T-helper 1 cell treated with Interleukin-12 subunit alpha and Interleukin-12 subunit beta and Interleukin-4 antibody, amounts not matched to agents 30 ng/mL and 1 ng/mL, for 36 hours (primary cell): ENCODE data around the gene RAB11FIP4. TPM values are rescaled to one million over a fixed set of nuclear protein-coding genes. Genes with fewer than 3 reads are reported as not detected.

Experiments used
- intact Hi-C: fragments of 100-400 bp; cut with micrococcal nuclease; formaldehyde crosslinking; loops from one replicate; pipeline ENCODE4 v1.15.1; 2024
- total RNA-seq: library from RNA; stranded (reverse); gene quantifications from 2 replicates; pipeline ENCODE4 v1.2.3, GENCODE V29; 2022

Gene RAB11FIP4
- total RNA-seq, 1 donor from 2014 or later, result 34.3 TPM

DNA sequence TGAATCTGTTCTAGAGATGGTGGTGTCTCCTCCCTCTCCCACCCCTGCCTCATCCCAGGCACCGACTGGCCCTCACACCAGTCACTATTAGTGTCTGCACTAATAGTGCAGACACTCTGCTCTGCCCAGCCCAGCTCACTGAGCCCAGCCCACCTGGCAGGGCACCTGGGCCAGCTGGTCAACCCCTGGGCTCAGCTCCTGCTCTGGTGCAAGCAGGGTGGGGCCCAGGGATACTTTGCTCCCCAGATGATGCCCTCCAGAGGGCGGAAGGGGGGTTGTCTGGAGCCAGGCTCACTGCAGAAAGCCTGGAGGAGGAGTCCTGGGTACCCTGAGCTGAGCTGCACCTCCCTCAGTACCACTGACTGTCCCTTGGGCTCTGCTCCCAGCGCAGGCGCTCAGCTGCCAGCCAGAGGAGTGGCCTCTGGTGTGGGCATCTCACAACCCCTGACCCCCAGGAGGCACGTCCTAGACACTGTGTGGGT lies 14.5 kb downstream of the RAB11FIP4 start:
- intact Hi-C loops, result no loop called here

DNA sequence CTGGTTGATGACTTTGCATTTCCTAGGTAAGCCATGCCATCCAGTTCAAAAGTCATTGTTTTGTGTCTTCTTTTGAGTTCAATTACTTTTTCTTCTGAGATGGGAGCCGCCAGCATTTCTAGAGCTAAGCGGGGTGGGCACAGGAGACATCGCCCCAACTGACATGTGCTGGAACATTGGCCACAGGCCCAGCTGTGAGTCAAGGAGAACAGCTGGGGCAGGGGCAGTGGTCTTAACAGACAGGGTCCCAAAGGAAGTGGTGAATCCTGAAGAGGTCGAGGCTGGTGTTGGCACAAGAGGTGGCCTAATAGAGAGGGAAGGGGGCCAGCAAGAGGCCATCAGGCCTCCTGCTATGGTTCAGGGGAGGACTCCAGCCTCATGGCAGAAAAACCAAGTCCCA lies 17.1 kb downstream of the RAB11FIP4 start:
- intact Hi-C loops, result no loop called here

DNA sequence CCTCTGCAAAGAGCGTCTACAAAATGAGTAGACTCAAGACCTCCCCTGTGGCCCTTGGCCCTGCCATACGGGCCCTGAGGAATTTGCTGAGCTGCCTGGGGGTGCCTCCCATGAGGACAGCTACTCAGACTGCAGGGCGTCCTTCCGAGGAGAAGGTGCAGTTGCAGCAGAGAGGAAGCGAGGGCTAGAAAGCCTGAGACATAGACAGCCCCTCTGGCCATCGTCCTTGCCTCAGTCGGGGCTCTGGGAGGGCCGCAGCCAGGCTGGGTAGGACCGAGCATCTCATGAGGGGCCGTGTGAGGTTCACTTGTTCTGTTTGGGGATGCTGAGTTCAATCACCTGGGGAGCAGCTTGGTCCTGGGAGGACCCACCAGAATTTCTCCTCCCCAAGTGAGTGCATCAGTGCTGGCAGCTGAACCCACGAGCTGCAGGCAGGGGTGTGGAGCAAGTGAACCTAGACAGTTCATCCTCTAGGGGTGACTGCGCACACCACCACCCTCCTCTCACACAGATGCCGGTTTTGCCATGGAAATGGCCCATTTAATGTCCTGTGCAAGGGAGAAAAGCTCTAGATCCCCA lies 20.3 kb downstream of the RAB11FIP4 start:
- intact Hi-C loops, result no loop called here

DNA sequence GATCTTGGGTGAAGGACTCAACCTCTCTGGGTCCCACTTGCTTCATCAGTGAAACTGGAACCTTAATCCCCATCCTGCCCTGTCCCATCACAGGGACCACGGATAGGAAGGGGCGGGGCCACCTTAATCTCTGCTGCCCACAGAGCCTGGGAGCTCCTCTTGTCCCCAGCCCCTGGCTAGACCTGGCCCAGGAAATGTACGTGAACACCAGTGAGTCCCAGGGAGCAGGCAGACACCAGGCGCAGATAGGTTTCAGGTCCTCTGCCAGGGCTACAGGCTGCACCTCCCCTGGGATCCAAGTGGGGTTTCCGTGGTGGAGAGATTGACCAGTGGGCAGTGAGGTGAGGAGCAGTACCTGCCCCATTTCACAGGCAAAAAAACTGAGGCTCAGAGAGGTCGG lies 21.0 kb downstream of the RAB11FIP4 start:
- intact Hi-C loops, result no loop called here

DNA sequence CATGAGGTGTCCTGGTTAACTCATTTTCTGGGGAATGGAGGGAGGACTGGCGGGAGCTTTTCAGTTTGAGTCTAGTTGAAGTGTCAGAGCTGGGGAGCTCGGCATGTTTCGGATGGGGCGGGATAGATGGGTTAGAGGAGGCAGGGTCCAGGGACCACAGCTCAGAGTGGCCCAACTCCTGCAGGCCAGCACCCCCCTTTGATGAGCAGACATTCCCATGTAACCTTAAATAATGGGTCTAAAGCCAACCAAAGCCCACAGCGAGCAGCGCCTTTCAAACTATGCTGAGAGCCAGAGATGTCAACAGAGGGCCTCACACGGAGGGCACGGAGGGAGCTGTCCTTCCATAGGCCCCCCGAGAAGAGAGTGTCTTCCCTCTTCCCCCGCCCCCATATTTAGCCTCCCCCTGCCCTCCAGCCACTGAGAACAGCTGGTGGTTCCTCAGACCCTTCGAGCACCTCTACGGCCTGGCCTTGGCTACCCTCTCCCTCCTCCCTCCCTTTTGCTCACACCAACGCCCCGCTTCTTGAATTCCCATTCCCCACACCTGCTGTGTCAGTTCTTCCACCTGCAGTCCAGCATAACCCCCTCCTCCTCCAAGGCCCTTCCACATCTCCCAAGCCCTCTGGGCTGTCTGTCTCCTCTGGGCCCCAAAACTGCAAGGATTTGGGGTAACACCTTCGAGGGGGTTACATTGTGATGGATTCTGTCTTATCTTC lies 21.8 kb downstream of the RAB11FIP4 start:
- intact Hi-C loops, result no loop called here

DNA sequence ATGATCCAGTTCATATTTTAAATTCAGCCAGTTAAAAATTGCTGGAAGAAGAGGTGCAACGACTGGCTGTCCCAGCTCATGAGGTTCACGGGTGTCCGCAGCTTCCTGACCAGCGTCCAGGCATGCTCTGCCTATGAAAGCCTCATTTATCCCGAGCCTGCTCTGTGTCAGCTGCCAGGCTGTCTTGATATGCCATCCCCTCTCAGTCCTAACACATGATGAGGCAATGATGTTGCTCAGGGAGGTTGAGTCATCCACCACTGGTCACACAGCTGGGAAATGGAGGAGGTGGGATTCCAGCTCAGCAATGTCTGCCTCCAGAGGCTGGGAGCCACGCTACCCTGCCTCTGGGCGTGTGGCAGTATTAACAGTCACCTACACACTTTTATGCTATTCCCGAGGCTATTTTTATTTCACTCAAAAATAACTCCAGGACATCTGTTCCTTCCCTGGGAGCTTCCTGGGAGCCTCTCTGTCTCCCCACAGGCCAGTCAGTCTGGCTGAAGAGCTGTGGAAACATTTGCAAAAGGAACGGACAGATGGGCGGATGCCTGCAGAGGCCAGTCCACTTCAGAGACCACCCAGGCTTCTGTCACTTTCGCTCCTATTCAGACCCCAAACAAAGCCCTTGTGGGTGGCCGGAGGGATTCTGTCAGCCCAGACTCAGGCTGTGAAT lies 22.5 kb downstream of the RAB11FIP4 start:
- intact Hi-C loops, result no loop called here

DNA sequence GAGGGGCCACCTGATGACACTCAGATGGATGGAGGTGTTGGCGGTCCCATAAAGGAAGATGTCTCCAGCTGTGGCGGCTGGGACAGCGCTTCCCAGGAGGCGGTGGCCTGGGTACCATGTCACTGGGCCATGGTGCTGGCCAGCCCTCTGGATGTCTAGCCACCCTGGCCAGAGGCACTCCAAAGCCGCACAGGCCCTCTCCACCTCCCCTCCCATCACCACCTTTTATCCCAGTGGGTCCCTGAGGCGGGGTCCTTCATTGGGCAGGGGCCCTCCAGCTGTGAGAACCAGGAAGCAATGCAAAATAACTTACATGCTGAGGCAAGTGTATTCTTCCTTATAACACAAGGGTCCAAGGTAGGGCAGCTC lies 23.1 kb downstream of the RAB11FIP4 start:
- intact Hi-C loops, result no loop called here

DNA sequence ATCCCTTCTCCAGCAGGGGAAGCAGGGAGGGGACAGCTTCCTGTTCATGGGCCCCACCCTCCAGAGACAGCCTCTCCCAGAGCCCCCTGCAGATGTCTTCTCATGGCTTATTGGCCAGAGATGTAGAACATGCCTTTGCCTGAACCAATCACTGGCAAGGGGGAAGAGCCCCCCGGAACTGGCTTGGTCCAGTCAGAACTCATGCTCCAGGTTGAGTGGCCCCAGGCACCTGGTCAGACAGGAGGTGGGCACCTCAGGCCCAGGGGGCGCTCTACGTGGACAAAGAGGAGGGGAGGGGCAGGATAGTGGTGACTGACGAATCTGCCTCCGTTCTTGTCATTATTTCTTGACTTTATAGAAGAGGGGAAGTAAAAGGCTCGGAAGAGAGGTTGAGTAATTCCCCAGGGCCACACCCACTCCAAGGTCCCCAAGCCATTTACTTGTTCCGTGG lies 23.6 kb downstream of the RAB11FIP4 start:
- intact Hi-C loops, result no loop called here

DNA sequence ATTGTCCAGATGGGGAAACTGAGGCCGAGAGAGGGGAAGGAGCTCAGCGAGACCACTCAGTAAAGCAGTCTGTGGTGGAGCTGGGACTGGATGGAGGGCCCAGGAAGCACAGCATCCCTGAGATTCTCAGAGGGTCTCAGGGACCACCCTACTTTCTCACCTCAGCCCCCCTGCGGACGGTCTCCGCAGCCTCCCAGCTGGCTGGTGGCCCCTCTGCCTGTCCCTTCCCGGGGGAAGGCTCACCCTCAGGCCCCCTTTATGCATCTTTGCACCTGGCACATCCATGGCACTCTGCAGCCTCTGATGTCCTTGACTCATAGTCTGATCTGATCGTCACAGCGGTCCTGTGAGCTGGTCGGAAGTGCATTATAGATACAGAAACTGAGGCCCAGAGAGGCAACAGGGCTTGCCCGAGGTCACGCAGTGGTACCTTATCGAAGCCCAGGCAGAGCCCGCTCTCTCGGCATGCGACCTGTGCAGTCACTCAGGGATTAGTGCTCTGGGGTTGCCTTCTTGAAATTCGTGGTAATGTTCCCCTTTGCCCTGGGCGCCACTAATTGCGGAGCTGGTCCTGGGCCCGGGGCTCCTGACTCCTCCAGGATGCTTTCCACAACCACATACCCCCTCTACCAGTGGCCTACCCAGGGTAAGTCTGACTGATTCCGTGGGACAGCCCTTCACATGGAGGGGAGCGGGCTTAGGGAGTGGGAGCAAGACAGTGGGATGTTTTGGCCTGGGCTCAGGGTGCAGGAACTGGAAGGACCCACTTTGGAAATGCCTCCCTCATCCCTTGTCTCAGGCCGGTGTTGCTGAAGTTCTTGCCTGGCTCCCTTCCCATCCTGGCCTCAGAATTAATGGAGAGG lies 24.4 kb downstream of the RAB11FIP4 start:
- intact Hi-C loops, result no loop called here

DNA sequence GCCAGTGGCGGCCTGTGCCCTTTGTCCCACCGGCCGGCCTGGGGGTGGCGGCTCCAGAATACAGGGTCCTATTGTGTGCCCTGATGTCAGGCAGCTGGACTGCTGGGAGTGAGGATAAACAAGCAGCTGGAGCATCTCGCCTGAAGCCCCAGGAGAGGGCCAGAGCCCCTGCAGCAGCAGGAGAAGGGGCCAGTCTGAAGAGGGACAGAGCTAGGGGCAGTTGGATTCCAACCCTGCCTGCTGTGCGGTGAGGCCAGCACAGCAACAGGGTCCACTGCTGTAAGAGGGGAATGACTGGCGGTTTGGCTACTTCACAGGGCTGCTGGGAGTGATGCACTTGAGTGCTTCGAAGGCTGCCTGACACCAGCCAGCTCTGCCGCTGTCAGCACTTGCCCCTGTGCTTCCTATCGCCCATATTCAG lies 25.0 kb downstream of the RAB11FIP4 start:
- intact Hi-C loops, result no loop called here

DNA sequence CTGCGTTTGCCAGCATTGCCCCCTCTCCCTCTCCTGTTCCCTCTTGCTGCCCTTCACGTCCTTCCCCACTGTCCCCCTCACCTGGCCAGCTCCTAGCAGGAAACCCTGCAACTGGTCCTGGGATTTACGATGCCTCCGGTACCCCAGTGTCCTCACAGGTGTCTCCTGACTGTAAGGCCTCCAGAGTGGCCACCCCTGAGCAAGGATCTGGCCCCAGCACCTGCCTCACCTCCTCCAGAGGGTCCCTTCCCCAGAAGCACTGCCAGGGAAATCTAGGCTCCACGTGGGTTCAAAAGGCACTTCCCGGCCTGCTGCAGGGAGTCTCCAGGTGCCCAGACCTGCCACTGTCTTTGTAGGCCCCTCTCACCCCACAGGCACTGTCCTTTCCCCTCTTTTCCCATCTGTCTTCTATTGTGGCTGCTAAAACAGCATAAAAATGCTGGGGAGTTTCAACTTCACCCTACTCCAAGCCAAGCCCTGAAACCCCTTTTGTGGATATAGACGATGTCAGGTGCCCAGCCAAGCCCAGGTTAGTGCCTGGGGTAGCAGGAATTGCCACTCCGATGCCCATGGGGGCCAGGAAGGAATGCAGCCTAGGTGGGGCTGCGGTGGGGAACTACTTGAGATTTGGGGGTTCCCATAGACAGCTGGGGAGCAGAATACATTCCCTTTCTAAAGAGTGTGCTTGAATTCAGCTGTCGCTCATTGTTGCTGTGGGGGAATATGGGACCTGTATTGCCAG lies 25.7 kb downstream of the RAB11FIP4 start:
- intact Hi-C loops, result no loop called here

DNA sequence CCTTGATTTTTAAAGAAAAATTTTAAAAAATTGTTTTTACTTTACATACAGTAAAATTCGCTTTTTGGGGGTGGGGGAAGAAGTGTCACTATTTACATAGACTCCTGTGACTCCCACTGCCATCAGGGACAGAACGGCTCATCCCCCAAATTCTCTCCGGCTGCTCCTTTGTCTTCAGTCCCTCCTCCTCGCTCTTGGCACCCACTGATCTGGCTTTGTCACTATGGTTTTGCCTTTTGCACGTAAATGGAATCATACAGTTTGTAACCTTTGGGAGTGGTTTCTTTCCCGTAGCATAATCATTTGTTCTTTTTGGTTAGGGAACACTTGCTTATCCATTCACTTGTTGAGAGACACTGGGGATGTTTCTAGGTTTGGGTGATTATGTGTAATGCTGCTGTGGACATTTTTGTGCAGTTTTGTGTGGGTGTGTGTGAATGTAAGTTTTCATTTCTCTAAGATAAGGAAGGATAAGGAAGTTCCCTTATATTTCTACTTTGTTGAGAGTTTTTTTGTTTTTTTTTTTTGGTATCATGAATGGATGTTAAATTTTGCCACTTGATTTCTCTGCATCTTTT lies 27.4 kb downstream of the RAB11FIP4 start:
- intact Hi-C loops, result no loop called here

DNA sequence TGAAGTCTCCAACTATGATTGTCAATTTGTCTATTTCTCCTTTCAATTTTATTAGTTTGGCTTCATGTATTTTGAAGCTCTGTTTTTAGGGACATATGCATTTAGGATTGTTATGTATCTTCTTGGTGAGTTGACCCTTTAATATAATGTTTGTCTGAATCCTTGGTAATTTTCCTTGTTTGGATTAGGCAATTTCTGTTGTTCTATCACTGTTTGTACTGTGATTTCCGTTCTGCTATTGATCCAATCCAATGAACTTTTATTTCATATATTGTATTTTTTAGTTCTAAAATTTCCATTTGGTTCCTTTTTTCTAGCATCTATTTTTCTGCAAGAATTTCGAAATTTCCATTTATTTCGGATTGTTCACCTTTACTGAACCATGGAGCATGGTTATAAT lies 31.0 kb downstream of the RAB11FIP4 start:
- intact Hi-C loops, result no loop called here

DNA sequence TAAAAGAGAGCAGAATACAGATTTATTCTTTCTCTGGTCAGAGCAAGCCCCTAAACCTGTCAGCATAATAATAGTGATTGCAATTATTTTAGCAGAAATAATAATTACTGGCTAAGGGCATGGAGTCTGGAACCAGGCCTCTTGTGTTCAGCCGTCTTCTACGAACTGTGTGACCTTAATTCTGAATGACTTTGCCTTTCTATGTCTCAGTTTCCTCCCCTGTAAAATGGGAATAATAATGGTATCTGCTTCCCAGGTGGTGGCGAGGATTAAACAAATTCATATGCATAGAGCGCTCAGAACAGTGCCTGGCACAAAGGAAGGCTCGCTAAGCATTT lies 33.4 kb downstream of the RAB11FIP4 start:
- intact Hi-C loops, result no loop called here

DNA sequence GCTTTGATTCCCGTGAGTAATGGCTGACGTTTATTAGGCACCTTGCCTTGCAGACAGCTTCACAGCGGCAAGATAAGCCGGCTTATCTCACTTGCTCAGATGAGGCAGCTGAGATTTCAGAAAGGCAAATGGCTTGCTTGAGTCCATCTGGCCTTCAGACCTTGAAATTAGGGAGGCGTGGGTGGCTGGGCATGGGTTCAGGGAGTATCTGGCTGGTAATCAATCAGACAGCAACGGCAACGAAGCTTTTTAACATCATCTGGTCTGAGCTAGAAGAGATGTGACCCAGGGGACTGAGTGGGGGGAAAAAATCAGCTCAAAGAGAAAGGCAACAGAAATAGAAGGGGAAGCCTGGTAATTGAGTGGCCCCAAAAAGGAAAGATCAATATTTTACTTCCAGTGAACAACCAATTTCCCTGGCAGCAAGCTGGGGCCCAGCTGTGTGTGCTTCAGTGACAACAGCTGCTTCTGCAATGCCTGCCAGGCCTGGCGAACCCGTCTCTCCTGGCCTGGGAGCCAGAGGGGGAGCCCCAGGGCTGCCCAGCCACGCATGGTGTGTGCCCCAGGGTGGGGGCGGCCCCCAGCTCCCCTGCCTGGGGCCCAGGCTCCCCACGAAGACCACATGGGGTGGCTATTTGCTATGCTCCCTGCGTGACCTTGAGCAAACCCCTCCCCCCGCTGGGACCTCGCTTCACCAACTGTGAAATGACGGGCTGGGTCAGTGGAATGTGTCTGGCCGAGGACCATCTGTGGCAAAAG lies 34.0 kb downstream of the RAB11FIP4 start:
- intact Hi-C loops, result no loop called here

DNA sequence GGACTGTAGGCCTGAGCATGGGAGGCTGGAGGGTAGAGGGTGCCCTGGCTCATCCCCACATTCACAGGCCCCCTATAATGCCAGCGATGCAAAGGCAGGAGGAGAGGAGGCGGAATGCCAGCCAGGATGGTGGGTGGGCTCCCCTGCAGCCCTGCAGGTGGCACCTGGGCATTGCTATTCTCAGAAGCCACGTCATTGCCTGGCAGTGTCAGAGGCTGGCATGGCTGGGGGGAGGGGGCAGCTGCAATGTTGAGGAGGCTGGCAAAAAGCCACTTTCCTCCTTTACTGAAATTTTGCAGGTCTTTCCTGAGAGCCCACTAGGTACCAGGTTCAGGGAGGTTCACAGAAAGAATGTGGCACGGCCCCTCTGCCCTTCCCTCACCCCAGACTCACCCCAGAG lies 36.2 kb downstream of the RAB11FIP4 start:
- intact Hi-C loops, result no loop called here

DNA sequence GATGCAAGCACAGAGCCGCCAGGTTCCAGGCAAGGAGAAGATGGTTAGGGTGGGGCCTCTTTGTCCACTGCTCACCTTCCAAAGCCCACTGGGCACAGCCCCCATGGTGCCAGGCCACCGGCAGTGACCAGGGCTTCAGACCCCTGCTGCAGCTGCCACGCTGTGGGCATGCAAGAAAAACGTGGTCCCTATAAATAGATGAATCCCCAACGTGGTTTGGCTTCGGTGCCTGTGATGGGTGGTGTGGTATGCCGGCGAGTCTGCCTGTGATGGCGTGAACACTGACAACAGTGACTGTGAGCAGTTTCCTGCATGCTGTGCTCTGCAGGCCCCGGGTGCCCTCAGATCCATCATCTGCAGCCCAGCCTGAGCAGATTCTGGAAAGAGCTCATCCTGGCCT lies 36.6 kb downstream of the RAB11FIP4 start:
- intact Hi-C loops, result no loop called here

DNA sequence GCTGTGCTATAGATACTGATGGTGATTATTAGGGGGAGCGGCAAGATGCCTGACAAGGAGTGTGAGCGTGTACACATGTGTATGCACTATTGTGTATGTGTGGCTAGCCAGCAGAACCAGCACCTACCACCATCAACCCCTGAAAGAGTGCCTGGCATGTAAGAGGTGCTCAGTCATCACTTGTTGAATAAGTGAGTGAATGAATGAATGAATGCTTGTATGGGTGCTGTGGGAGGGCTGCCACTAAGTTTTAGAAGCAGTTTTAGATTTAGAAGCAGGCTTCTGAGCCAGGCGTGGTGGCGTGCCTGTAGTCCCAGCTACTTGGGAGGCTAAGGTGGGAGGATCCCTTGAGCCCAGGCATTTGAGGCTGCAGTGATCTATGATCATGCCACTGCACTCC lies 37.0 kb downstream of the RAB11FIP4 start:
- intact Hi-C loops, result no loop called here

DNA sequence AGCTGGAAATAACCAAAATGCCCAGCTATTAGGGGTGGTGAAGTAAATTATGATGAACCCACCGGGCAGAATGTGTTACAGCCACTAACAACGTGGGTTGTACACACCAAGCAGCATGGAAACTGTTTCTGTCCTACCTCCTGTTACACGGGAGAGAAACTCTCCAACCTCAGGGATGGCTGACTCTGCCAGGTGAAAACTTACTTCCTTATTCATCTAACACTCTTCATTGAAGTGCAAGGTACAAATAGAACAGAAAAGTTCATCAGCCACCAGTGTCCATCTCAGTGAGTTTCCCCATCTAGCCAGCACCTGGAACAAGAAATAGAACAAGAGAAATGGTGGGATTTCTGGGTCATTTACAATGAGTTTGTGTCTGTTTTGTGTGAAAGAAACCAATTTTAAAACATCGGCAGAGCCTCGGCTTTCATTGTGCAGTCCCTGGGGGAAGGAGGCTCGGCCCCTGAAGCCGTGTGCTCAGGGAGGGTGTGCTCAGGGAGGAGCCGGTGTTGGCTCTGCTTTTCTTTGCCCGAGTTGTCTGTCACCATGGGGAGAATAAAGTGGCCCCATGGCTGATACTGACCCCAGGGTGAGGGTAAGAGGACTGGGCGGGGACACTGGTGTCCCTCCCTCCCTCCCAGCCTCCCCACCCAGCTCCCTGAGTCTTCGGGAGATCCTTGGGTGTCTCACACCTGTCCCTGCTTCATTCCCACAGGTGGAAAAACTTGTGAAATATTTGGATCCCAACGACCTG lies 39.8 kb downstream of the RAB11FIP4 start:
- intact Hi-C loops, result no loop called here
